ENCODE results near the gene KLHDC10. TPM values are rescaled to one million over a fixed set of nuclear protein-coding genes. Genes with fewer than 3 reads are reported as not detected.

KLHDC10 gene
- total and polyA plus RNA-seq, 2 donors = 16.5 to 51.7 TPM

Small RNA genes within 50 kb of the gene (small RNA-seq; reads per million reads assigned to genes)
- not detected for gene RNA5SP245

Other genes with a start within 250 kb of the KLHDC10 start
- 86.3 TPM for gene UBE2H, start 117.6 kb upstream of the KLHDC10 start, total RNA-seq
- gene UBE2H, start 117.6 kb upstream of the KLHDC10 start, polyA plus RNA-seq = 43.0 TPM
- 14.6 TPM for gene ZC3HC1, start 19.2 kb upstream of the KLHDC10 start, total RNA-seq
- 12.5 TPM for gene ZC3HC1, start 19.2 kb upstream of the KLHDC10 start, polyA plus RNA-seq
- 18.6 TPM for gene TMEM209, start 134.9 kb downstream of the KLHDC10 start, total RNA-seq
- 9.6 TPM for gene TMEM209, start 134.9 kb downstream of the KLHDC10 start, polyA plus RNA-seq
- gene SSMEM1, start 137.3 kb downstream of the KLHDC10 start, total RNA-seq = not detected
- not detected for gene SSMEM1, start 137.3 kb downstream of the KLHDC10 start, polyA plus RNA-seq
- gene CPA2, start 196.3 kb downstream of the KLHDC10 start, total RNA-seq = not detected
- 0.09 TPM for gene CPA2, start 196.3 kb downstream of the KLHDC10 start, polyA plus RNA-seq
- gene CPA4, start 222.6 kb downstream of the KLHDC10 start, total RNA-seq = 3.8 TPM
- not detected for gene CPA4, start 222.6 kb downstream of the KLHDC10 start, polyA plus RNA-seq